LNCAP (cell line): ENCODE results near the gene HYLS1.

Experiments used
- CTCF ChIP-seq: fragments of 450-650 bp; IDR thresholded peaks from 2 replicates; pipeline ENCODE4 v1.5.1; 2017; ENCODE audit warnings: mild to moderate bottlenecking

HYLS1 gene

GRCh38 chr11:125873881-125874555, 13.4 kb upstream of the HYLS1 start:
- no peak for TF ChIP-seq CTCF

- TF ChIP-seq CTCF = peak; percentile 86
Measured at GRCh38 chr11:125874556-125875124, 12.8 kb upstream of the HYLS1 start.

GRCh38 chr11:125881291-125881690, 6.2 kb upstream of the HYLS1 start:
- TF ChIP-seq CTCF = no peak

- no peak for TF ChIP-seq CTCF
Measured at GRCh38 chr11:125883375-125883774, 4.1 kb upstream of the HYLS1 start.

- TF ChIP-seq CTCF = no peak
Measured at GRCh38 chr11:125886997-125887372, 483 bp upstream of the HYLS1 start.

GRCh38 chr11:125890447-125891100, 3.1 kb downstream of the HYLS1 start:
- TF ChIP-seq CTCF = no peak

GRCh38 chr11:125892071-125892470, 4.6 kb downstream of the HYLS1 start:
- TF ChIP-seq CTCF = no peak
